ENCODE results near the gene SLC39A7.
A peak's percentile ranks its signal among the peaks of the same experiment; 100 is the strongest.

Gene SLC39A7

GRCh38 chr6:33243476-33243875, 42.8 kb downstream of the SLC39A7 start:
- DNase-seq = no peak

GRCh38 chr6:33247977-33248642, 47.4 kb downstream of the SLC39A7 start:
- peak; percentile 88 for DNase-seq

- DNase-seq = no peak
Measured at GRCh38 chr6:33248643-33248931, 47.9 kb downstream of the SLC39A7 start.

GRCh38 chr6:33248932-33249731, 48.5 kb downstream of the SLC39A7 start:
- peak; percentile 99 for DNase-seq

GRCh38 chr6:33249732-33250630, 49.3 kb downstream of the SLC39A7 start:
- DNase-seq = no peak

- no peak for DNase-seq
Measured at GRCh38 chr6:33250731-33251130, 50.1 kb downstream of the SLC39A7 start.

- DNase-seq = no peak
Measured at GRCh38 chr6:33251395-33252012, 50.8 kb downstream of the SLC39A7 start.

- no peak for DNase-seq
Measured at GRCh38 chr6:33252759-33253158, 52.1 kb downstream of the SLC39A7 start.
